DND-41 (cell line): ENCODE measurements around the gene PALD1.
"Not testable (repeated sequence)": the region's sequence is repeated elsewhere in the genome, so short reads cannot be mapped to it uniquely, and the experiment has no call there.

ENCODE experiments used
- ATAC-seq: fragments of 200-7000 bp; cut with Tn5 transposase; 3 replicates; pipeline ENCODE4 v1.9.1; 2021; ENCODE audit warnings: low read depth; ENCODE audit not compliant: insufficient read depth
- DNase-seq: peaks from one replicate; pipeline ENCODE4 v3.0.0-alpha.2; 2020
- H2AFZ ChIP-seq: 2 replicates; pipeline ENCODE4 v1.6.0; 2012; ENCODE audit warnings: low read depth, low read length
- H3K27ac ChIP-seq: 2 replicates; pipeline ENCODE4 v1.5.1; 2012; ENCODE audit warnings: low read length, inconsistent platforms
- H3K27me3 ChIP-seq: fragments of 200-600 bp; sonication (generic); 2 replicates; pipeline ENCODE4 v1.6.0; 2012; ENCODE audit warnings: low read length, mild to moderate bottlenecking, inconsistent platforms; ENCODE audit not compliant: insufficient read depth, poor library complexity
- H3K36me3 ChIP-seq: 2 replicates; pipeline ENCODE4 v1.5.1; 2012; ENCODE audit warnings: low read length, inconsistent platforms; ENCODE audit not compliant: insufficient read depth
- H3K4me1 ChIP-seq: 2 replicates; pipeline ENCODE4 v1.5.1; 2012; ENCODE audit warnings: mild to moderate bottlenecking, low read length; ENCODE audit not compliant: insufficient read depth
- H3K4me2 ChIP-seq: 2 replicates; pipeline ENCODE4 v1.6.0; 2012; ENCODE audit warnings: mild to moderate bottlenecking, moderate library complexity, low read length, inconsistent platforms; ENCODE audit not compliant: insufficient read depth
- H3K4me3 ChIP-seq, 2 experiments: fragments of 200-600 bp in 1 of 2; shearing (Covaris generic) in 1 of 2; 2 replicates each; pipeline ENCODE4 v1.5.1; 2012 to 2016; ENCODE audit warnings: inconsistent platforms in 2 of 2, low read length in 2 of 2, mild to moderate bottlenecking in 2 of 2, low read depth in 1 of 2, moderate library complexity in 1 of 2
- H3K79me2 ChIP-seq: 2 replicates; pipeline ENCODE4 v1.6.0; 2012; ENCODE audit warnings: low read length, inconsistent platforms; ENCODE audit not compliant: insufficient read depth
- H3K9ac ChIP-seq: 2 replicates; pipeline ENCODE4 v1.6.0; 2012; ENCODE audit warnings: low read depth, mild to moderate bottlenecking, inconsistent platforms, low read length, moderate library complexity
- H3K9me3 ChIP-seq: 2 replicates; pipeline ENCODE4 v1.5.1; 2012; ENCODE audit warnings: low read length, moderate library complexity, mild to moderate bottlenecking, inconsistent platforms; ENCODE audit not compliant: insufficient read depth, severe bottlenecking
- H4K20me1 ChIP-seq: 2 replicates; pipeline ENCODE4 v1.6.0; 2012; ENCODE audit warnings: low read length; ENCODE audit not compliant: insufficient read depth
- EZH2 ChIP-seq: IDR thresholded peaks from 3 replicates; pipeline ENCODE4 v1.6.1; 2012; ENCODE audit warnings: borderline replicate concordance, low read depth, mild to moderate bottlenecking, moderate library complexity, low read length, inconsistent platforms; ENCODE audit not compliant: severe bottlenecking
- TF ChIP-seq, protein P1 (sequence below): IDR thresholded peaks from 2 replicates; pipeline ENCODE4 v1.5.1; 2012; ENCODE audit warnings: borderline replicate concordance, low read length, moderate library complexity, mild to moderate bottlenecking; ENCODE audit not compliant: poor library complexity, severe bottlenecking; ENCODE audit errors: extremely low read depth

The PALD1 gene

DNA sequence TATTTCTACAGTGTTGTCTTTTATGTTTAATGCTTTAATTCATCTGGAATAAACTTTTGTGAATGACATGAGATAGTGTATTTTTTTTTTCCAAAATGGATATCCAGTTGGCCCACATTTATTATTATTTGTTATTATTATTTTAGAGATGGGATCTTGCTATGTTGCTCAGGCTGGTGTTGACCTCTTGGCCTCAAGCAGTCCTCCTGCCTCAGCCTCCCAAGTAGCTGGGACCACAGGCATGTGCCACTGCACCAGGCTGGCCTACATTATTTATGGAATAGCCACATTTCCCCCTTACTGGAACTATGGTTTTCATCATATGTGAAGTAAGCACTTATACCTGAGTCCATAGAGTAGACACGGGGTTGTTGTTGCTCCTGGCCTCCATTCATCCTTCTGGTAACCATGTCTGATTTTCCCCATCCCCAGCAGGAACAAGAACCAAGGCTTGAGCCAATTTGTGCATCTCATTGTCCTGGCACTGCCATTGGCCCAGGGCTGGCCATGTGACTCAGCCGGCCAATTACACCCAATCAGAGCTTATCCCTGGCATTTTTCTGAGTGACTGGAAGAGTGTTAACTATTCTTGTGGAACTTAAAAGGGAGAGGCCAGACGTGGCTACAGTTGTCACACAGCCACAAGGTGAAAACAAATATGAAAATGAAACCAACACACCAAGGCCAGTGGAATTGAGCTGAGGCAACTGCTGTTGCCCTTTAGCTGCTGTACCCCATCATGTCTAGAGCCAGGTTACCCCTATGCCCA is 100.9 kb downstream of the PALD1 start:
- peak overlapping the region; percentile 59 for H3K27ac ChIP-seq
- TF ChIP-seq EZH2: no peak
- TF ChIP-seq, protein P1, sequence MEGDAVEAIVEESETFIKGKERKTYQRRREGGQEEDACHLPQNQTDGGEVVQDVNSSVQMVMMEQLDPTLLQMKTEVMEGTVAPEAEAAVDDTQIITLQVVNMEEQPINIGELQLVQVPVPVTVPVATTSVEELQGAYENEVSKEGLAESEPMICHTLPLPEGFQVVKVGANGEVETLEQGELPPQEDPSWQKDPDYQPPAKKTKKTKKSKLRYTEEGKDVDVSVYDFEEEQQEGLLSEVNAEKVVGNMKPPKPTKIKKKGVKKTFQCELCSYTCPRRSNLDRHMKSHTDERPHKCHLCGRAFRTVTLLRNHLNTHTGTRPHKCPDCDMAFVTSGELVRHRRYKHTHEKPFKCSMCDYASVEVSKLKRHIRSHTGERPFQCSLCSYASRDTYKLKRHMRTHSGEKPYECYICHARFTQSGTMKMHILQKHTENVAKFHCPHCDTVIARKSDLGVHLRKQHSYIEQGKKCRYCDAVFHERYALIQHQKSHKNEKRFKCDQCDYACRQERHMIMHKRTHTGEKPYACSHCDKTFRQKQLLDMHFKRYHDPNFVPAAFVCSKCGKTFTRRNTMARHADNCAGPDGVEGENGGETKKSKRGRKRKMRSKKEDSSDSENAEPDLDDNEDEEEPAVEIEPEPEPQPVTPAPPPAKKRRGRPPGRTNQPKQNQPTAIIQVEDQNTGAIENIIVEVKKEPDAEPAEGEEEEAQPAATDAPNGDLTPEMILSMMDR: no peak

DNA sequence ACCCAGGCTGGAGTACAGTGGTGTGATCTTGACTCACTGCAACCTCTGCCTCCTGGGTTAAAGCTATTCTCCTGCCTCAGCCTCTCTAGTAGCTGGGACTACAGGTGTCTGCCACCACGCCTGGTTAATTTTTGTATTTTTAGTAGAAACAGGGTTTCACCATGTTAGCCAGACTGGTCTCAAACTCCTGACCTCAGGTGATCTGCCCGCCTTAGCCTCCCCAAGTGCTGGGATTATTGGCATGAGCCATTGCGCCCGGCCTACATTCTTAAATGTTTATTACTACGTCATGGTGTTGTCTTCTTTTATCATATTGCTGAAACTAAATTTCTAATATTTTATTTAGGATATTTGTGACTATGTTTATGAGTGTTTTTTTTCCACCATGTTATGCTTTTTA is 102.6 kb downstream of the PALD1 start:
- not testable (repeated sequence) for H3K27ac ChIP-seq, H3K36me3 ChIP-seq, ATAC-seq, H3K4me3 ChIP-seq, H2AFZ ChIP-seq, DNase-seq, H3K4me2 ChIP-seq, H3K9me3 ChIP-seq, H3K27me3 ChIP-seq, H3K9ac ChIP-seq, H3K79me2 ChIP-seq, H4K20me1 ChIP-seq
- peaks cover 44% of the 10 kb centered on the region for H3K4me1 ChIP-seq

More for the DNA sequence above, 100.9 kb downstream of the PALD1 start:
- DNase-seq (peak; percentile 38), ATAC-seq (0 out of 3 replicates have a peak, but pooled peaks have one; percentile 5)
- no peak overlapping the region for H3K9ac ChIP-seq
- H3K36me3 ChIP-seq: no peaks in the 10 kb centered on the region
- H3K79me2 ChIP-seq: no peaks in the 10 kb centered on the region
- no peak overlapping the region for H2AFZ ChIP-seq
- H3K4me1 ChIP-seq: peaks cover 54% of the 10 kb centered on the region
- no peaks in the 10 kb centered on the region for H3K9me3 ChIP-seq
- H4K20me1 ChIP-seq: no peaks in the 10 kb centered on the region
- peak overlapping the region; percentile 43; the same call in 1 of the 2 replicates for H3K4me2 ChIP-seq
- no peaks in the 10 kb centered on the region for H3K27me3 ChIP-seq
- H3K4me3 ChIP-seq: no peak overlapping the region

DNA sequence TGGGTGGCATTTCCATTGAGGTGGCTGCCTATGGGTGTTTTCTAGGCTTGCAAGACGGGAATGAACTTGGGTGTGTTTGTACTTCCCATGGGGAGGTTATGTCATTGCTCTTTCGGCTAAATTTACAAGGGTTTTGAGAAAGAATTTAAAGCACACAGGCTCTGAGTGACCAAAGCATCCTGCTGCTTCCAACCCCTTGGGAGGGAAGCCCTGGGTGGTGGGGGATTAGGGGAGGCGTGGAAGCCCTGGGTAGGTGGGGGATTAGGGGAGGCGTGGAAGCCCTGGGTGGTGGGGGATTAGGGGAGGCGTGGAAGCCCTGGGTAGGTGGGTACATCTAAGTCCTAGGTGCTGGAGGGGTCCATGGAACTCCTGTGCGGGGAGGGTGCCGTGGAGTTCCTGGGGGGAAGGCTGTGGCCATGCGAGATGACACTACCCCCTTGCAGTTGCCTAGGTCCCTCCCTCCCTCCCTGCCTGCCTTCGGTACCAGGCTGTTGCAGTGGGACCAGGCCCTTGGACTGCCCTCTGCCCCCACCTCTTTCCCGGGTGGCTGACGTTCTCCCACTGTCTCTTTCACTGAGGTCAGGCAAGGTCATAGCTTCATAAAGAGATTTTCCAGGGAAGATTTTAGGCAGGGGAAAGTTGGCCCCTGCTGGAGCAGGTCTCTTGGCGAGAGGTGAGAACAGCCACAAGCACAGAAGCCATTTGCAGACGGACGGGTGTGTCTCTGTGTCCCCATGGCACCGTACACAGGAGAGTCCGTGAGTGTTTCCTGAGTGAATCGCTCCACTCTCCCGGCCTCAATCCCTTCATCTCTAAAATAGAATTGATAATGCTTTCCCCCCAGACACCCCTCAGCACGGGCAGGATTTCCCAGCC is 104.5 kb downstream of the PALD1 start:
- Histone ChIP-seq H3K27ac (no peak overlapping the region), H3K36me3 (no peaks in the 10 kb centered on the region), H2AFZ (no peak overlapping the region), H3K79me2 (no peaks in the 10 kb centered on the region), H3K4me2 (no peak overlapping the region), H3K4me3 (no peak overlapping the region), H3K4me1 (peaks cover 25% of the 10 kb centered on the region), H4K20me1 (no peaks in the 10 kb centered on the region), H3K9ac (no peak overlapping the region), H3K27me3 (no peaks in the 10 kb centered on the region), H3K9me3 (no peaks in the 10 kb centered on the region)
- DNase-seq (no peak), ATAC-seq (no peak)
- TF ChIP-seq, protein P1: no peak
- no peak for TF ChIP-seq EZH2

DNA sequence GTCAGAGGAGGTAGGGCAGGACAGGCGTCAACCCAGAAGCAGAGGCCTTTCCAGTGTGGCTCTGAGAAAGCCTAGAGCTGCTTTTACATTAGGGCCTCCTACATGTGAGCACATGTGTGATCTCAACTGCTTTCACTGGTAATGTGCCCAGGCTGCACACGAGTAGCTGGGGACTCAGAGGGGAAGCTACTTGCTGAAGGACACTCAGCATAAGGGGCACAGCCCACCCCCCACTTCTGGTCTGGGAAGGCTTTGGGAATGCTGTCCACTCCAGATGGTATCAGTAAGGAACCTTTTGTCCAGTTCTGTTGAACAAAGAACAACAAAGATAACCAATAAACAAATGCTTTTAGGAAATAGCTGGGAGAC is 105.1 kb downstream of the PALD1 start:
- no peaks in the 10 kb centered on the region for H3K9me3 ChIP-seq
- no peak overlapping the region for H3K27ac ChIP-seq
- no peak overlapping the region for H3K4me2 ChIP-seq
- no peak overlapping the region for H3K9ac ChIP-seq
- H3K27me3 ChIP-seq: no peaks in the 10 kb centered on the region
- H3K79me2 ChIP-seq: no peaks in the 10 kb centered on the region
- H3K36me3 ChIP-seq: no peaks in the 10 kb centered on the region
- H3K4me1 ChIP-seq: peaks cover 19% of the 10 kb centered on the region
- TF ChIP-seq, protein P1: no peak
- TF ChIP-seq EZH2: no peak
- H2AFZ ChIP-seq: no peak overlapping the region
- ATAC-seq (no peak), DNase-seq (no peak)
- no peaks in the 10 kb centered on the region for H4K20me1 ChIP-seq
- no peak overlapping the region for H3K4me3 ChIP-seq
